OCI-M1 (cell line): ENCODE measurements around the gene DYNLT1.
A peak's percentile ranks its signal among the peaks of the same experiment; 100 is the strongest.
"Not testable (repeated sequence)": the region's sequence is repeated elsewhere in the genome, so short reads cannot be mapped to it uniquely, and the experiment has no call there.

Experiments
- DNase-seq: peaks from one replicate; lab custom pipeline; 2025; lab: John Stamatoyannopoulos, UW

The DYNLT1 gene

GRCh38 chr6:158662954-158663624 lies 18.5 kb upstream of the DYNLT1 start:
- peak; percentile 26 for DNase-seq

DNA sequence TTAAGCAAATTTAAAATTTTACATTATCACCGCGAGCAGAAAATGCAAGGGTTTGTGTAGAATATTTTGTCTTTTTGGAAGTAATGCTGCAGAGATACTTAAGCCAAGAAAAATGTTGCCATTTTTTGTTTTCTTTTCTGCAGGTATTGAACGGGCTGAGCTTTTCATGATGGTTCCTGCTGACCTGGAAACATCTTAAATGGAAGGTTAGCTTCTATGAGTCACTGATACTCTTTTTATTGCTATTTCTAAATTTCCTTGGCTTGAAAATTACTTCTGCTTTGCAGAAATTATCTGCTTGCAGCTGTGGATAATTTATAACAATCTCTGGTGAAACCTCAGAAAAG lies 18.0 kb upstream of the DYNLT1 start:
- no peak for DNase-seq

- DNase-seq = no peak
Measured at GRCh38 chr6:158661156-158661685, 16.7 kb upstream of the DYNLT1 start.

GRCh38 chr6:158660333-158660754 lies 15.8 kb upstream of the DYNLT1 start:
- DNase-seq = peak; percentile 50

DNA sequence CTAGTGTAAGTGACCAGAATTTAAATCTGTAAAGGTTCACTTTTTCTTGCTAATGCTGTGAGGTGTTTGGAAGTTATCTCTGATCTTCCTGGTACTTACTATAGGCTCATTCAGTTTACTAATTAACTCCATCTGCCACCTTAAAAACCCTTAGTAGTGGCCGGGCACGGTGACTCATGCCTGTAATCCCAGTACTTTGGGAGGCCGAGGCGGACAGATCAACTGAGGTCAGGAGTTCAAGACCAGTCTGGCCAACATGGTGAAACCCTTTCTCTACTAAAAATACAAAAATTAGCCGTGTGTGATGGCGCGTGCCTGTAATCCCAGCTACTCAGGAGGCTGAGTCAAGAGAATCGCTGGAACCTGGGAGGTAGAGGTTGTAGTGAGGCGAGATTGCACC lies 12.4 kb upstream of the DYNLT1 start:
- DNase-seq = not testable (repeated sequence)

- DNase-seq = no peak
Measured at GRCh38 chr6:158655569-158656450, 11.3 kb upstream of the DYNLT1 start.

GRCh38 chr6:158654960-158655489 lies 10.5 kb upstream of the DYNLT1 start:
- no peak for DNase-seq

DNA sequence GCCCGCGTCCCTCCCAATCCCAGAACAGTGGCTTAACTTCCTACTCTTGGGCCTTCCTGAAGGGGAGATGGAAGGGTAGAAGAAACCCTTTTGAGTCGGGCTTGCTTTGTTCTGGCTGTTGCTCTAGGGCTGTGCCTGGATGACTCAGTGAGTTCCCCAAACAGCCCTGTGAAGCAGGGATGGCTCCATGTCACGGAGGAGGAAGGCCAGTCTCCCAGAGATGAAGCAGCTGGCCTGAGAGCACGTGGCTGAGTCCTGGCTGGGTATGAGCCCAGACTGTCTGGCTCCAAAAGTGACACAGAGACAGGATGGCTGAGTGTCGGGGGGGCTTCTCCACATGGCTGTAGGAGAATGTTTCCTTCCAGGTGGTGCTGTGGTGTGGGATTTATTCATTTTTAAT lies 10.0 kb upstream of the DYNLT1 start:
- DNase-seq = no peak

DNA sequence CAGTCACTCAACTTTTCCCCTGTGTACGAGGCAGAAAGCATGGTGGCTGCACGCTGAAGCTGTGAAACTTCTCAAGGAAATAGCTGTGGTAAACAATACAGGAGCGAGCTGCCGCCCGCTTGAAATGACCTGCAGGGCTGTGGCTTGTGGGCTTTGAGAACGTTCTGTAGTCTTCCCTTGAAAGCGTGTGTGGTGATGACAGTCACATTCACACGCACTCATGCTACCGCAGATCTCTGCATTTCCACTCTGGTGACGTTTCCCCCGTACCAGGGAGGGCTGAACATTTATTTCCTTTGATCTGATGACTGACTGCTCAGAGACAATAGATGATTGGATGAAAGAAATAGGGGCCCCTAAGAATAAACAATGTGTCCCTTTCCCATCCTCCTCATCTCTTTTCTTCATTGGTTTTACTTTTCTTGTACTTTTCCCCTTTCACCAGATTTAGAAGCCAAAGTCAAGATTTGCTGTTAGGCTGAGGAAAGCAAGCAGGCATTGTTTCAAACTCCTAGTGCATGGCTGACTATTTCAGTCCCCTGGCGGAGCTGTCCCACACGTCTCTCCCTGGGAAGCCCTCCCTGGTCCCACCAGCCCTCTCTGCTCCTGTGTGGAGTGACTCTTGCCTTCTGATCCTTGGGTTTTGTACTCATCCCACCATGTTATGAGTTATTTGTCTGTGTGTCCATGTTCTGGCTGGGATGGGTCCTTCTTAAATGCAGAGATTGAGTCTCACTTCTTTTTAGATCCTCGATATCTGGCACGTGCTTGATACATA lies 9.2 kb upstream of the DYNLT1 start:
- DNase-seq = no peak

DNA sequence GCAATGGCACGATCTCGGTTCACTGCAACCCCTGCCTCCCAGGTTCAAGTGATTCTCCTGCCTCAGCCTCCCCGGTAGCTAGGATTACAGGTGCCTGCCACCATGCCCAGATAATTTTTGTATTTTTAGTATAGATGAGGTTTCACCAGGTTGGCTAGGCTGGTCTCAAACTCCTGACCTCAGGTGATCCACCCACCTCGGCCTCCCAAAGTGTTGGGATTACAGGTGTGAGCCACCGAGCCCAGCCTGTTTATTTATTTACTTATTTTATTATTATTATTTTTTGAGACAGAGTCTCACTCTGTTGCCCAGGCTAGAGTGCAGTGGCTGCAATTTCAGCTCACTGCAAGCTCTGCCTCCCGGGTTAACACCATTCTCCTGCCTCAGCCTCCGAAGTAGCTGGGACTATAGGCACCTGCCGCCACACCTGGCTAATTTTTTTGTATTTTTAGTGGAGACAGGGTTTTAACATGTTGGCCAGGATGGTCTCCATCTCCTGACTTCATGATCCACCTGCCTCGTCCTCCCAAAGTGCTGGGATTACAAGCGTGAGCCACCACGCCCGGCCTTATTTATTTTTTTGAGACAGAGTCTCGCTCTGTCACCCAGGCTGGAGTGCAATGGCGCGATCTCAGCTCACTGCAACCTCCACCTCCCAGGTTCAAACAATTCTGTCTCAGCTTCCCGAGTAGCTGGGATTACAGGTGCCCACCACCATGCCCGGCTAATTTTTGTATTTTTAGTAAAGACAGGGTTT lies 7.6 kb upstream of the DYNLT1 start:
- DNase-seq = not testable (repeated sequence)

- peak; percentile 83 for DNase-seq
Measured at GRCh38 chr6:158649289-158650143, 5.0 kb upstream of the DYNLT1 start, which contains the start of gene SYTL3. Gene SYTL3 (plus strand): TSS chr6:158650054. CDS start chr6:158663269, 13,215 bp downstream.

DNA sequence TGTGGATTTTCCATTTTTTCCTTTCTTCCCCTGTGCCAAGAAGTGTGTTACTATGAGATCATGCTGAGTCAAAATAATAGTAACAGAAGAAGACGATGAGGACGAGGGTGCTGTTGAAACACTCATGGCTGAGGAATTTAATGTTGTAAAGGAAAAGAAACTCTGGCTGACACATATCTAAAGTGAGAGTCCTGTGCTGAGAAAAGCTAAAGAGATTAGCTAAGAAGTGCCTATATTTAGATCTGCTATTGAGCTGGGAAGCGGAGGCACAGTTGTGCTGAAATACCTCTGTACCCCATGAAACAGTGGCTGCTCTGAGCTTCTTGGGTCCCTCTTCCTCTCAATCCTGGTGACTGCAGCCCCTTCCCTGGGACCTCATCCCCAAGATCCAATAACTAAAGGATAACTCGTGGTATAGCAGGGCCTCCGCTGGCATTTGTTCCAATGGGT lies 4.2 kb upstream of the DYNLT1 start:
- no peak for DNase-seq

GRCh38 chr6:158647501-158647900 lies 3.0 kb upstream of the DYNLT1 start:
- no peak for DNase-seq

GRCh38 chr6:158646023-158646910 lies 1.7 kb upstream of the DYNLT1 start:
- no peak for DNase-seq

DNA sequence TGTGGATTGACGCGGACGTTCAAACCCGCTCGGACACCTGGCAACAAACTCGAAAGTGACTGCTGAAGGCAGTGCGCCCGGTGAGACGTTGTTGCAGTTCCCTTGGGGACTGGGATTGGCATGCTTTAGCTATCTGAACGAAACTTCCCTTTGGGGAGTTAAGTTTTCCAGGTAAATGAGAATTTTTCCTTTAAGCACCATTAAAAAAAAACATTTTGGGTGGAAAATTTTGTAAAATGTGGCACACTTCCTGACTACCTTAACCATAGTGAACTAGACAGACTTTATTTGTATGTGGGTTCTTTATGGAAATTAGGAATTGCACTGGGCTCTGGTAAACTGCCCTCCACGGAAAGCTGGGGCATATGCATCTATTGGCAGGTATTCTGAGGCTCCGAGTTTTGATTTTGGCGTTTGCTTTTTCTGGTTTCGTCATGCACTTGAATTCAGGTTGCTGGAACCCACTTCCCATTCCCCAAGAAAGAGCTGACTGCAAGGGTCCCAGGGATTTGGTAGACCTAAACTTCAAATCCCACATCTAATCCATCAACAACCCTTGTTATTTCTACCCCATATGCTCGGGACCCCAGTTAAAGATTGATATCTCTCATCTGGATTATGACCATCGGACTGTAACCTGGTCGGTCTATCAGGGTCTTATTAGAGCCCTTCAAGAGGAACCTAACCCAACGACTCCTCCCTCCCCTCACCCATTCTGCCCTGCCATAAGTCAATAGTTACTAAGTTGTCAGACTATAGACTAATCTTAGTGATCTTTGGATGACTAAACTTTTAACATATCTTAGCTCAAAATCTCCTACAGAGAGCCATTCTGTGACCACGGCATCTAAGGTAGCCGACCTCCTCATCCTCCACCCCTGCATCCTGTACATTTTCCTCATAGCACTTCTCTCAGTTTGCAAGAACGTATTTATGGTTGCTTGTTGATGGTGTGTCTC lies 800 bp upstream of the DYNLT1 start:
- DNase-seq = no peak

GRCh38 chr6:158643836-158644230 lies 710 bp downstream of the DYNLT1 start:
- DNase-seq = peak; percentile 69

GRCh38 chr6:158642097-158642601 lies 2.4 kb downstream of the DYNLT1 start:
- DNase-seq = no peak

GRCh38 chr6:158640519-158640918 lies 4.0 kb downstream of the DYNLT1 start:
- no peak for DNase-seq
